AG04449 (cell line): ENCODE results near the gene CARD19.

Source experiments
- CTCF ChIA-PET: fragments of 350-600 bp; formaldehyde crosslinking; extraction: SDS; loops from one replicate; lab custom pipeline; 2021; ENCODE audit warnings: antibody characterized with exemption; lab: Yijun Ruan, JAX
- POLR2A ChIA-PET: fragments of 400-600, 350-600 bp; formaldehyde crosslinking; extraction: SDS; loops from one replicate; lab custom pipeline; 2020; ENCODE audit warnings: antibody characterized with exemption, inconsistent platforms; lab: Yijun Ruan, JAX
- DNase-seq: peaks from one replicate; pipeline ENCODE4 v3.0.0-alpha.2; 2010; ENCODE audit warnings: low read depth, low spot score
- H3K4me3 ChIP-seq: 2 replicates; pipeline ENCODE4 v1.5.1; 2011; ENCODE audit warnings: low read depth, mild to moderate bottlenecking, control low read depth, low read length
- TF ChIP-seq, protein P1 (sequence below): IDR thresholded peaks from one replicate; pipeline ENCODE4 v1.5.1; 2011; ENCODE audit warnings: mild to moderate bottlenecking, moderate library complexity, low read length, control low read depth, inconsistent platforms; ENCODE audit not compliant: insufficient read depth; ENCODE audit errors: missing control alignments

Gene CARD19

DNA sequence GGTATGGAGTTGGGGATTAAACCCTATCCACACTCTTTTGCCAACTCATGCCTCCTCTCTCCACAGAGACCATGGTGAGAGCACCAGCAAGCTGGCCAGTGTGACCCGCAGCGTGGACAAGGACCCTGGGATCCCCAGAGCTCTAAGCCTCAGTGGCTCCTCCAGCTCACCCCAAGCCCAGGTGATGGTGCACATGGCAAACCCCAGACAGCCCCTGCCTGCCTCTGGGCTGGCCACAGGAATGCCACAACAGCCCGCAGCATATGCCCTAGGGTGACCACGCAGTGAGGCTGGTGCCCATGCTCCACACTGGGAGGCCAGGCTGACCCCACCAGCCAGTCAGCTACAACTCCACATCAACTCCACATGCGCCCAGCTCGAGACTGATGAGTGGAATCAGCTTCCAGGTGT, 11.5 kb upstream of the CARD19 start:
- no peak overlapping the region for H3K4me3 ChIP-seq
- DNase-seq = no peak
- TF ChIP-seq, protein P1, sequence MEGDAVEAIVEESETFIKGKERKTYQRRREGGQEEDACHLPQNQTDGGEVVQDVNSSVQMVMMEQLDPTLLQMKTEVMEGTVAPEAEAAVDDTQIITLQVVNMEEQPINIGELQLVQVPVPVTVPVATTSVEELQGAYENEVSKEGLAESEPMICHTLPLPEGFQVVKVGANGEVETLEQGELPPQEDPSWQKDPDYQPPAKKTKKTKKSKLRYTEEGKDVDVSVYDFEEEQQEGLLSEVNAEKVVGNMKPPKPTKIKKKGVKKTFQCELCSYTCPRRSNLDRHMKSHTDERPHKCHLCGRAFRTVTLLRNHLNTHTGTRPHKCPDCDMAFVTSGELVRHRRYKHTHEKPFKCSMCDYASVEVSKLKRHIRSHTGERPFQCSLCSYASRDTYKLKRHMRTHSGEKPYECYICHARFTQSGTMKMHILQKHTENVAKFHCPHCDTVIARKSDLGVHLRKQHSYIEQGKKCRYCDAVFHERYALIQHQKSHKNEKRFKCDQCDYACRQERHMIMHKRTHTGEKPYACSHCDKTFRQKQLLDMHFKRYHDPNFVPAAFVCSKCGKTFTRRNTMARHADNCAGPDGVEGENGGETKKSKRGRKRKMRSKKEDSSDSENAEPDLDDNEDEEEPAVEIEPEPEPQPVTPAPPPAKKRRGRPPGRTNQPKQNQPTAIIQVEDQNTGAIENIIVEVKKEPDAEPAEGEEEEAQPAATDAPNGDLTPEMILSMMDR = no peak
- CTCF ChIA-PET = no interaction called here
- POLR2A ChIA-PET = no interaction called here

DNA sequence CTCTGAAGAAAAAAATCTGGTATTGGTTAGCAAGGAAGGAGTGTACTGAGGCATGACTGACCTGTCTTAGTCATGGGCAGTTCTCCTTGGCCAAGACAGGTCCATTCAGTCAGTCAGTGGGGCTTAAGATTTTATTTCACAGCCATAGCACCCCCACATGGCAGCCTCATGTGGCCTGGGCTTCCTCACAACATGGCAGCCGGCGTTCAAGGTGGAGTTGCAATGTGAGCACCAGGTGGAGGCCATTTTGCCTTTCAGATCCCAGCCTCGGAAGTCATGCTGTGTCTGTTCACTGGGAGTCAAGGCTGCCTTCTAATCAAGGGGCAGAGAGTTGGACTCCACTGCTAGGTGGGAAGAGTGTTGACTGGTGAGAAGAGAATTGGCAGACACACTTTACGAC, 10.3 kb upstream of the CARD19 start:
- DNase-seq = no peak
- ChIA-PET CTCF (no interaction called here), POLR2A (no interaction called here)
- H3K4me3 ChIP-seq = no peak overlapping the region
- TF ChIP-seq, protein P1 = no peak

DNA sequence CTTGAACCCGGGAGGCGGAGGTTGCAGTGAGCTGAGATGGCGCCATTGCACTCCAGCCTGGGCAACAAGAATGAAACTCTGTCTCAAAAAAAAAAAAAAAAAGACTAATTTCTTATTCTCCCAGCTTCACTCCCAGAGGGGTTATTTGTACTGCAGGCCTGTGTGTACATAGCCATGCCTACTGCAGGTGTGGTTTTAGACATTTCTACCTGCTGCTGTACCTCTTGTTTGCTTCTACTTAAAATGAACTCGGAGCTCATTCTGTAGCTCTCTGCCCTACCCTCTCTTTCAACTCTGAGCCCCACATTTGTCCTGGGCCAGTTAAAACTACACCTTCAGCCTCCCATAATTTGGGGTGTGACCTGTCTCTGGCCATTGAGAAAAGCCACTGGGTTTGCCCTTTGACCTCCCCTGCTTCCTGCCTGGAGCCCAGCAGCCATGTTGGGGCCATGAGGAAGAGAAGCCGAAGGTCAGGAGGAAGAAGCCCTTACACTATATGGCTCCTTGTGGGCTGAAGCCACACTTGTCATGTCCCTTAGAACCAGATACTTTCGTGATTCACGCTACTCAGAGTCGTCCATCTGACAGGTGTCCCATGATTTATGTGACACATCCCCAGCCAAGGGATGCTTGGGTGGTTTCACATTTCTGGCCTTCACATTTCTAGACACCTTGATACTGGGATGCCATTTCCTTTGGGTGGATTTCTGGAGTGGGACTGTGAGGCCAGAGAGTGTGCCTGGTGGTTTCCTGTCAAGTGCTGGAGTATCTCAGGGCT, 9.4 kb upstream of the CARD19 start:
- CTCF ChIA-PET = no interaction called here
- POLR2A ChIA-PET = no interaction called here
- DNase-seq = no peak
- H3K4me3 ChIP-seq = no peak overlapping the region
- TF ChIP-seq, protein P1 = no peak

DNA sequence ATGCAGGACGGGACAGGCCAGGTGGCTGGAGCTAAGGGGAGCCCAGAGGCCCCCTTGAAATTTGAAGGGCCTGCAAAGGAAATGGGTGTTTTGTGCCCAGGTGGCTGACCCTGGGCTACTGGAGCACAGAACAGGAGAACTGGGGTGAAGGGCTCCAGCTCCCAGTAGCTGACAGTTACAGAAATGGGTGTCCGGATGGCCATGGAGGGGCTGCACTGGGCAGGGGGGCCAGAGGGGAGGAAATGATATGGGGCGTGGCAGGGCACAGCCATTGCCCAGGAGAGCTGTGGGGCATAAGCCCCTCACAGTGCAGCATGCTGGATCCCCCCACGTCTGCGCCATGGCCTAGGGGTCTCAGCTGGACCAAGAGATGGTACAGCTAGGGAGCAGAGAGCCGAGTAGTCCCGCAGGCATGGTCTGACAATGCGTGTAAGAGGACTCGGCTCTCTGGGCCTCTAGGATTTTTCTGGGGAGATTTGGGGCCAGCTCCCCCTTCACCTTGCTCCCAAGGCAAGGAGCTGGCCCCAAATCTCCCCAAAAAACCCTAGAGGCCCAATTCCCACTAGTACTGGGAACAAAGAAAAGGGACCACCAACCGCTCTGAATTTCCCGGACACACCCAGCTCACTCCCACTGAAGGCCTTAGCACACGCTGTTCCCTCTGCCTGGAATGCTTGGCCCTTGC, 7.9 kb upstream of the CARD19 start:
- TF ChIP-seq, protein P1 = no peak
- CTCF ChIA-PET = interaction anchor here (1.6 kb wide), 1 partner anchor 21 kb away, joined by 4 read pairs; no protein-coding TSS in a partner anchor

GRCh38 chr9:93088656-93089015, 7.4 kb upstream of the CARD19 start:
- DNase-seq = no peak
- ChIA-PET CTCF (interaction anchor here (1.6 kb wide), 1 partner anchor 20 kb away, joined by 4 read pairs; no protein-coding TSS in a partner anchor), POLR2A (no interaction called here)
- no peak overlapping the region for H3K4me3 ChIP-seq
- TF ChIP-seq, protein P1 = no peak

More for the DNA sequence above, 7.9 kb upstream of the CARD19 start:
- no peak overlapping the region for H3K4me3 ChIP-seq
- POLR2A ChIA-PET = no interaction called here
- no peak for DNase-seq

- no peak for DNase-seq
- H3K4me3 ChIP-seq = no peak overlapping the region
- POLR2A ChIA-PET = no interaction called here
- CTCF ChIA-PET = interaction anchor here (1.6 kb wide), 1 partner anchor 20 kb away, joined by 4 read pairs; no protein-coding TSS in a partner anchor
- TF ChIP-seq, protein P1 = no peak
Measured at GRCh38 chr9:93089024-93089423, 7.0 kb upstream of the CARD19 start.
